Kidney (tissue), 14 donors: ENCODE results near the gene ZNF683. TPM values are rescaled to one million over a fixed set of nuclear protein-coding genes. Genes with fewer than 3 reads are reported as not detected.
"Not testable (repeated sequence)": the region's sequence is repeated elsewhere in the genome, so short reads cannot be mapped to it uniquely, and the experiment has no call there.

Experiments used
- DNase-seq, 5 donors: peaks; one replicate each; pipeline ENCODE4 v3.0.0-alpha.2; 2013 to 2020
- FAIRE-seq: peaks from 2 replicates; lab custom pipeline; 2012; peaks lifted over from hg19 to GRCh38; lab: Jason Lieb, UNC
- H3K27ac ChIP-seq, 2 donors: one replicate each; pipeline ENCODE4 v1.7.0; 2013; ENCODE audit warnings: low read depth in 2 of 2, low read length in 2 of 2, inconsistent platforms in 1 of 2
- H3K27me3 ChIP-seq: one replicate; pipeline ENCODE4 v1.7.1; 2013; ENCODE audit warnings: low read length, inconsistent platforms; ENCODE audit not compliant: control insufficient read depth, insufficient read depth
- H3K36me3 ChIP-seq, 3 donors: one replicate each; pipeline versions ENCODE4 v1.7.0 to v1.7.1; 2013; ENCODE audit warnings: low read length in 3 of 3, control low read depth in 1 of 3, inconsistent platforms in 1 of 3; ENCODE audit not compliant: insufficient read depth in 3 of 3, control insufficient read depth in 2 of 3
- H3K4me1 ChIP-seq, 3 donors: one replicate each; pipeline versions ENCODE4 v1.7.0 to v1.7.1; 2013; ENCODE audit warnings: low read length in 3 of 3, inconsistent platforms in 1 of 3, low read depth in 1 of 3; ENCODE audit not compliant: control insufficient read depth in 2 of 3, insufficient read depth in 2 of 3
- H3K4me3 ChIP-seq, 3 donors: one replicate each; pipeline versions ENCODE4 v1.7.0 to v1.8.1; 2013; ENCODE audit warnings: low read length in 3 of 3, control low read depth in 1 of 3, inconsistent platforms in 1 of 3
- H3K9ac ChIP-seq, 3 donors: one replicate each; pipeline versions ENCODE4 v1.7.0 to v1.7.1; 2013; ENCODE audit warnings: low read length in 3 of 3, control low read depth in 1 of 3, inconsistent platforms in 1 of 3
- H3K9me3 ChIP-seq, 3 donors: one replicate each; pipeline versions ENCODE4 v1.7.0 to v1.7.1; 2013; ENCODE audit warnings: low read length in 3 of 3, control low read depth in 1 of 3, inconsistent platforms in 1 of 3; ENCODE audit not compliant: control insufficient read depth in 2 of 3, insufficient read depth in 1 of 3
- CTCF ChIP-seq: IDR thresholded peaks from 3 replicates; pipeline ENCODE4 v1.5.1; 2012; ENCODE audit warnings: mild to moderate bottlenecking, moderate library complexity, borderline replicate concordance; ENCODE audit not compliant: insufficient read depth; ENCODE audit errors: extremely low read depth
- intact Hi-C: fragments of 100-400 bp; cut with DNase I; formaldehyde crosslinking; loops from one replicate; pipeline ENCODE4 v1.11.1; 2022
- polyA plus RNA-seq: library from polyadenylated mRNA; stranded (reverse); fragments of 350-450 nt; fragmentation: Illumina TruSeq; extraction: RNeasy Lipid Tissue Mini Kit (QIAGEN cat#74804); gene quantifications from one replicate; pipeline ENCODE4 v1.2.3, GENCODE V29; 2014; ENCODE audit warnings: low read depth, low replicate concordance; ENCODE audit not compliant: insufficient read depth
- total RNA-seq: library from RNA; stranded (reverse); fragmentation: NEBNext Ultra II Directional; extraction: Animal tissue kit (Norgen Biotek cat#: 25700); gene quantifications from one replicate; pipeline ENCODE4 v1.2.1, GENCODE V29; 2021
- donor health status: control.
- donor health status: control.
- donor health status: control.
- donor health status: control.
- donor health status: control.
- donor health status: DM: yes; HTN: yes; CAD: no.
- donor health status: Normal renal cell carcinoma (clear cell type).

Gene ZNF683
- total and polyA plus RNA-seq, 2 donors from 2014 or later, result 0.25 TPM; not detected in 1

GRCh38 chr1:26388791-26389445, 16.4 kb upstream of the ZNF683 start:
- Histone ChIP-seq H3K36me3 (no peaks in the 10 kb centered on the region), H3K4me1 (no peaks in the 10 kb centered on the region), H3K9ac (no peak overlapping the region), H3K9me3 (no peaks in the 10 kb centered on the region), H3K27me3 (no peaks in the 10 kb centered on the region), H3K4me3 (no peak overlapping the region), H3K27ac (no peak overlapping the region)
- intact Hi-C loops, result no loop called here
- FAIRE-seq (no peak), DNase-seq (no peak)
- no peak for TF ChIP-seq CTCF

- TF ChIP-seq CTCF, result no peak
- H3K27me3 ChIP-seq, result no peaks in the 10 kb centered on the region
- H3K9me3 ChIP-seq, result no peaks in the 10 kb centered on the region
- DNase-seq, result no peak
- no peaks in the 10 kb centered on the region for H3K4me1 ChIP-seq
- no peaks in the 10 kb centered on the region for H3K36me3 ChIP-seq
- no peak for FAIRE-seq
- intact Hi-C loops, result no loop called here
- no peak overlapping the region for H3K9ac ChIP-seq
- no peak overlapping the region for H3K4me3 ChIP-seq
- no peak overlapping the region for H3K27ac ChIP-seq
Measured at GRCh38 chr1:26387447-26387846, 14.9 kb upstream of the ZNF683 start.

GRCh38 chr1:26385063-26385462, 12.5 kb upstream of the ZNF683 start:
- H3K4me3 ChIP-seq, DNase-seq, FAIRE-seq, H3K4me1 ChIP-seq, H3K27ac ChIP-seq, intact Hi-C loops, H3K9ac ChIP-seq, H3K27me3 ChIP-seq, H3K36me3 ChIP-seq, H3K9me3 ChIP-seq: not testable (repeated sequence)

- Histone ChIP-seq H3K27me3 (no peaks in the 10 kb centered on the region), H3K9ac (no peak overlapping the region), H3K27ac (no peak overlapping the region), H3K4me3 (no peak overlapping the region), H3K4me1 (no peaks in the 10 kb centered on the region), H3K9me3 (no peaks in the 10 kb centered on the region), H3K36me3 (no peaks in the 10 kb centered on the region)
- intact Hi-C loops, result no loop called here
- no peak for TF ChIP-seq CTCF
- FAIRE-seq (no peak), DNase-seq (no peak)
Measured at GRCh38 chr1:26384076-26384475, 11.5 kb upstream of the ZNF683 start.
